HCT116 (cell line): ENCODE data around the gene GSG1L. TPM values are rescaled to one million over a fixed set of nuclear protein-coding genes. Genes with fewer than 3 reads are reported as not detected.

Experiments used
- ATAC-seq: fragments of 200-7000 bp; cut with Tn5 transposase; 2 replicates; pipeline ENCODE4 v1.9.1; 2020; ENCODE audit warnings: mild to moderate bottlenecking, moderate library complexity
- BruUV-seq: library from RNA; stranded (reverse); fragments of 400-500 nt; replicated peaks from 2 replicates; lab custom pipeline; 2021; lab: Mats Ljungman, UMichigan
- CTCF ChIA-PET: fragments of 300-600 bp; sonication (Branson Sonifier 250); formaldehyde crosslinking; loops from one replicate; lab custom pipeline; 2021; ENCODE audit warnings: antibody characterized with exemption; lab: Charles Lee
- POLR2A ChIA-PET: fragments of 300-600, 350-600 bp; sonication (Branson Sonifier 250); formaldehyde crosslinking; loops from one replicate; lab custom pipeline; 2021; ENCODE audit warnings: antibody characterized with exemption; lab: Charles Lee
- RAD21 ChIA-PET, 2 experiments: fragments of 300-600 bp; sonication (Branson Sonifier 250); formaldehyde crosslinking; loops; one replicate each; lab custom pipeline; 2023; ENCODE audit warnings: low total read pairs in 2 of 2; ENCODE audit not compliant: uncharacterized antibody in 2 of 2, unreplicated experiment in 2 of 2, low non-redundant PET in 1 of 2; lab: Charles Lee
- DNase-seq: peaks from one replicate; pipeline ENCODE4 v3.0.0-alpha.2; 2010; ENCODE audit warnings: low read depth, low spot score
- H2AFZ ChIP-seq: fragments of 200-600 bp; shearing (Covaris generic), sonication (generic); 2 replicates; pipeline ENCODE4 v1.6.1; 2017; ENCODE audit warnings: low read depth, mixed run types, mixed read lengths, antibody characterized with exemption, low read length; ENCODE audit not compliant: poor library complexity, severe bottlenecking
- H3K27ac ChIP-seq: 2 replicates; pipeline ENCODE4 v1.5.1; 2012; ENCODE audit warnings: low read depth, low read length
- H3K27me3 ChIP-seq: fragments of 200-600 bp; sonication (generic); 2 replicates; pipeline ENCODE4 v1.6.1; 2016; ENCODE audit warnings: mixed run types, low read length, mixed read lengths; ENCODE audit not compliant: insufficient read depth
- H3K36me3 ChIP-seq, 2 experiments: fragments of 200-500 bp in 1 of 2; fragments of 200-600 bp in 1 of 2; sonication (Bioruptor generic) in 1 of 2; sonication (generic) in 1 of 2; 2 replicates each; pipeline versions ENCODE4 v1.5.1 to v1.6.1; 2014 to 2016; ENCODE audit warnings: low read length in 2 of 2, inconsistent platforms in 1 of 2, mixed read lengths in 1 of 2, mixed run types in 1 of 2; ENCODE audit not compliant: insufficient read depth in 2 of 2, control insufficient read depth in 1 of 2
- H3K4me1 ChIP-seq, 2 experiments: fragments of 200-600 bp in 1 of 2; sonication (generic) in 1 of 2; 2 replicates each; pipeline versions ENCODE4 v1.5.1 to v1.6.1; 2012 to 2017; ENCODE audit warnings: low read length in 2 of 2, inconsistent platforms in 1 of 2, mild to moderate bottlenecking in 1 of 2, mixed read lengths in 1 of 2, mixed run types in 1 of 2, moderate library complexity in 1 of 2; ENCODE audit not compliant: insufficient read depth in 2 of 2, control insufficient read depth in 1 of 2
- H3K4me2 ChIP-seq: fragments of 200-600 bp; sonication (generic); 2 replicates; pipeline ENCODE4 v1.6.1; 2017; ENCODE audit warnings: mixed run types, low read length, mixed read lengths
- H3K4me3 ChIP-seq, 2 experiments: fragments of 200-600 bp in 1 of 2; sonication (generic) in 1 of 2; replicated peaks in 1 of 2; 2 replicates each; pipeline ENCODE4 v1.5.1; 2011 to 2016; ENCODE audit warnings: low read length in 2 of 2, control low read depth in 1 of 2, low read depth in 1 of 2, mild to moderate bottlenecking in 1 of 2, mixed read lengths in 1 of 2, mixed run types in 1 of 2
- H3K79me2 ChIP-seq: fragments of 200-600 bp; sonication (generic); 2 replicates; pipeline ENCODE4 v1.6.1; 2017; ENCODE audit warnings: mild to moderate bottlenecking, mixed run types, low read length, moderate library complexity, mixed read lengths; ENCODE audit not compliant: insufficient read depth
- H3K9ac ChIP-seq: fragments of 200-600 bp; sonication (generic); 2 replicates; pipeline ENCODE4 v1.6.1; 2016; ENCODE audit warnings: low read length, mixed read lengths
- H3K9me2 ChIP-seq: fragments of 200-600 bp; sonication (generic), shearing (Covaris generic); 2 replicates; pipeline ENCODE4 v1.6.1; 2017; ENCODE audit warnings: mixed run types, mild to moderate bottlenecking, moderate library complexity; ENCODE audit not compliant: insufficient read depth
- H3K9me3 ChIP-seq, 2 experiments: fragments of 200-500 bp in 1 of 2; fragments of 200-600 bp in 1 of 2; sonication (Bioruptor generic) in 1 of 2; sonication (generic) in 1 of 2; 2 replicates each; pipeline ENCODE4 v1.6.1; 2014 to 2017; ENCODE audit warnings: low read length in 2 of 2, mixed read lengths in 2 of 2, inconsistent platforms in 1 of 2, low read depth in 1 of 2, mild to moderate bottlenecking in 1 of 2, mixed run types in 1 of 2, moderate library complexity in 1 of 2; ENCODE audit not compliant: control insufficient read depth in 1 of 2, insufficient read depth in 1 of 2
- H4K20me1 ChIP-seq: fragments of 200-600 bp; sonication (generic), shearing (Covaris generic); 2 replicates; pipeline ENCODE4 v1.6.1; 2017; ENCODE audit warnings: mixed run types, mild to moderate bottlenecking, moderate library complexity; ENCODE audit not compliant: insufficient read depth
- CBX3 ChIP-seq: IDR thresholded peaks from 2 replicates; pipeline ENCODE4 v1.6.1; 2012; ENCODE audit warnings: low read depth
- CTCF ChIP-seq, 3 experiments: fragments of 200-600 bp in 1 of 3; sonication (generic) in 1 of 3; IDR thresholded peaks in 2 of 3; conservative IDR thresholded peaks in 1 of 3; 2 replicates each; pipeline ENCODE4 v1.5.1; 2012 to 2017; ENCODE audit warnings: low read depth in 2 of 3, low read length in 2 of 3, antibody characterized with exemption in 1 of 3, borderline replicate concordance in 1 of 3, control low read depth in 1 of 3, mild to moderate bottlenecking in 1 of 3, mixed read lengths in 1 of 3, mixed run types in 1 of 3, moderate library complexity in 1 of 3; ENCODE audit not compliant: insufficient read depth in 1 of 3
- EGR1 ChIP-seq: IDR thresholded peaks from 2 replicates; pipeline ENCODE4 v1.6.1; 2012; ENCODE audit warnings: low read depth
- ELF1 ChIP-seq: IDR thresholded peaks from 2 replicates; pipeline ENCODE4 v1.6.1; 2012; ENCODE audit warnings: low read depth, borderline replicate concordance
- EZH2 ChIP-seq: fragments of 200-600 bp; sonication (generic); IDR thresholded peaks from 2 replicates; pipeline ENCODE4 v1.6.1; 2017; ENCODE audit warnings: antibody characterized with exemption, mixed run types
- EZH2phosphoT487 ChIP-seq: fragments of 200-600 bp; IDR thresholded peaks from 2 replicates; pipeline ENCODE4 v1.6.1; 2018; ENCODE audit warnings: antibody characterized with exemption, borderline replicate concordance
- FOSL1 ChIP-seq: IDR thresholded peaks from 2 replicates; pipeline ENCODE4 v1.6.1; 2012; ENCODE audit warnings: low read depth
- JUND ChIP-seq: IDR thresholded peaks from 2 replicates; pipeline ENCODE4 v1.6.1; 2012
- MAX ChIP-seq: IDR thresholded peaks from 2 replicates; pipeline ENCODE4 v1.6.1; 2012
- POLR2AphosphoS5 ChIP-seq: IDR thresholded peaks from 2 replicates; pipeline ENCODE4 v1.6.1; 2011; ENCODE audit warnings: mild to moderate bottlenecking, low read depth, low read length, moderate library complexity
- SIN3A ChIP-seq: IDR thresholded peaks from 2 replicates; pipeline ENCODE4 v1.6.1; 2012; ENCODE audit warnings: low read depth
- SP1 ChIP-seq: IDR thresholded peaks from 2 replicates; pipeline ENCODE4 v1.6.1; 2012; ENCODE audit warnings: low read depth
- SRF ChIP-seq: IDR thresholded peaks from 2 replicates; pipeline ENCODE4 v1.6.1; 2012; ENCODE audit warnings: low read depth
- TCF7L2 ChIP-seq: IDR thresholded peaks from 2 replicates; pipeline ENCODE4 v1.7.0; 2011; ENCODE audit warnings: borderline replicate concordance, inconsistent platforms; ENCODE audit not compliant: insufficient read depth, insufficient read length; ENCODE audit errors: extremely low read depth
- YY1 ChIP-seq: IDR thresholded peaks from 2 replicates; pipeline ENCODE4 v1.6.1; 2011; ENCODE audit warnings: low read length, low read depth, moderate library complexity, mild to moderate bottlenecking; ENCODE audit not compliant: insufficient replicate concordance; ENCODE audit errors: extremely low read depth
- ZNF274 ChIP-seq: fragments of 200-500 bp; sonication (Bioruptor generic); IDR thresholded peaks from 2 replicates; pipeline ENCODE4 v1.6.1; 2014; ENCODE audit warnings: mild to moderate bottlenecking, low read depth, low read length, inconsistent platforms
- intact Hi-C: fragments of 100-400 bp; cut with micrococcal nuclease; formaldehyde crosslinking; loops from 2 replicates; pipeline ENCODE4 v1.10.0; 2022
- total RNA-seq: library from RNA; stranded (reverse); gene quantifications from one replicate; pipeline ENCODE4 v1.2.1, GENCODE V29; 2021; ENCODE audit not compliant: unreplicated experiment

Gene GSG1L
- total RNA-seq, 1 experiment from 2014 or later: not detected

DNA sequence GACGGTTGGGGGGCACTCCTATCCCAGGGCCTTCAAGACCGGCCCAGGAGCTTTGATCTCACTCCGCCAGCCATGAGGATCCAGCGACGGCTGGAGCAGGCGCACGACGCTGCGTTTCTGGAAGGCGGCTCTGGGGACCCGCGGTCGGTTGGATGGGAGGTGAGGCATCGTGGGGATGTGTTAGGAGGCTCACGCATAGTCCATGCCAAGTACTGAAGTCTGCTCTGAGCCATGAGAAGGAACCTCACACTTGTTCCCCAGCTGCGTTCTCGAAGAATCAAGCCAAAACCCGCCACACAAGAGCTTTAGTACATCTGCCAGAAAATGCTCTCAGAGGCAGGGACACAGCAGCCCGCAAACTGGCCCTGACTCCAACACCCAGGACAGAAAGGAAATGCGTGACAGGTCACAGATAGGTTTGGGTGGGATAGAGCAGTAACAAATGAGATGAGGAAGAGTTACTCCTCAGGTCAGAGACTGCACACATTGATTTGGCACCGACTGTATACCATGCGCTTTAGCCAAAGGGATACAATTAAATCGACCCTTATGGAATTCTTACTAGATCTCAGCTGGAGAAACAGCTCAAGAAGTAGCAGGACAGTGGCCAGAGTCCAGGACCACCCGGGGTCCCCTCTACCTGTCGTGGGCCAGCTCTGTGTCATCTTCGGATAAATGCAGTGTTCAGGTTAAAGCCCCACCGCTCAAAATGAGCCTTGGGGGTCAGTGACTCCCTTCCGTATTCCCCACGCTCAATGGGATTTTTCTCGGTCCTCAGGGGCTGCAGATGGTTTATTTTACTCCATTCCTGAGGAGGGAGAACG is 6.7 kb upstream of the GSG1L start:
- BruUV-seq: no TSS peak

More for the DNA sequence above, 6.7 kb upstream of the GSG1L start:
- TF ChIP-seq CBX3 (no peak), SIN3A (no peak), ELF1 (no peak), CTCF (IDR thresholded peaks at IDR 0.05 in 2 of 3, conservative IDR thresholded peaks at IDR 0.05 in 1 of 3; ENCODE audit: borderline replicate concordance in 1 of 3, insufficient read depth in 1 of 3, low read depth in 2 of 3, low read length in 2 of 3) (no peak), ZNF274 (no peak), SRF (no peak), SP1 (no peak), JUND (no peak), EZH2phosphoT487 (no peak), FOSL1 (no peak), POLR2AphosphoS5 (no peak), TCF7L2 (no peak), EZH2 (no peak), MAX (no peak), YY1 (no peak), EGR1 (no peak)
- Histone ChIP-seq H3K9me3 (no peaks in the 10 kb centered on the region), H4K20me1 (no peaks in the 10 kb centered on the region), H3K36me3 (no peaks in the 10 kb centered on the region), H3K4me1 (no peaks in the 10 kb centered on the region), H3K4me3 (no peak overlapping the region), H3K27me3 (no peaks in the 10 kb centered on the region), H3K4me2 (no peak overlapping the region), H2AFZ (no peak overlapping the region), H3K9me2 (no peaks in the 10 kb centered on the region), H3K79me2 (no peaks in the 10 kb centered on the region), H3K9ac (no peak overlapping the region), H3K27ac (no peak overlapping the region)
- DNase-seq (no peak), ATAC-seq (peak; percentile 28; the same call in 1 of the 2 replicates)
- ChIA-PET CTCF (interaction anchor here (0.8 to 3.3 kb wide), 5 partner anchors 10 to 177 kb away, joined by 3 to 36 read pairs (median 7); no protein-coding TSS in a partner anchor), POLR2A (no interaction called here), RAD21 (interaction anchor here (0.6 to 1.5 kb wide), 5 partner anchors 96 to 482 kb away, joined by 3 to 7 read pairs (median 3); no protein-coding TSS in a partner anchor)
- intact Hi-C loops: loop anchor here (1.0 to 10.0 kb wide), 6 partner anchors 98 to 428 kb away; partner anchors contain the start of gene XPO6
